Panc1 (cell line): Measurements from ENCODE around the gene LY9.

ENCODE experiments used
- CTCF ChIP-seq: fragments of 450-650 bp; IDR thresholded peaks from 2 replicates; pipeline ENCODE4 v1.5.1; 2017; ENCODE audit warnings: mild to moderate bottlenecking
- POLR2AphosphoS5 ChIP-seq: IDR thresholded peaks from 2 replicates; pipeline ENCODE4 v1.6.1; 2012; ENCODE audit warnings: mild to moderate bottlenecking, low read depth, low read length, moderate library complexity
- TCF7L2 ChIP-seq: IDR thresholded peaks from 2 replicates; pipeline ENCODE4 v1.6.1; 2011; ENCODE audit warnings: mild to moderate bottlenecking, low read depth, low read length, inconsistent platforms

- TF ChIP-seq CTCF, result no peak
- no peak for TF ChIP-seq TCF7L2
- no peak for TF ChIP-seq POLR2AphosphoS5
Observed at GRCh38 chr1:160837558-160838205, 41.7 kb downstream of the LY9 start.
